DMS 273 (cell line): Measurements from ENCODE around the gene IQCC.

ENCODE experiments used
- DNase-seq: peaks from one replicate; lab custom pipeline; 2025; ENCODE audit not compliant: unreplicated experiment; lab: John Stamatoyannopoulos, UW

The IQCC gene

DNA sequence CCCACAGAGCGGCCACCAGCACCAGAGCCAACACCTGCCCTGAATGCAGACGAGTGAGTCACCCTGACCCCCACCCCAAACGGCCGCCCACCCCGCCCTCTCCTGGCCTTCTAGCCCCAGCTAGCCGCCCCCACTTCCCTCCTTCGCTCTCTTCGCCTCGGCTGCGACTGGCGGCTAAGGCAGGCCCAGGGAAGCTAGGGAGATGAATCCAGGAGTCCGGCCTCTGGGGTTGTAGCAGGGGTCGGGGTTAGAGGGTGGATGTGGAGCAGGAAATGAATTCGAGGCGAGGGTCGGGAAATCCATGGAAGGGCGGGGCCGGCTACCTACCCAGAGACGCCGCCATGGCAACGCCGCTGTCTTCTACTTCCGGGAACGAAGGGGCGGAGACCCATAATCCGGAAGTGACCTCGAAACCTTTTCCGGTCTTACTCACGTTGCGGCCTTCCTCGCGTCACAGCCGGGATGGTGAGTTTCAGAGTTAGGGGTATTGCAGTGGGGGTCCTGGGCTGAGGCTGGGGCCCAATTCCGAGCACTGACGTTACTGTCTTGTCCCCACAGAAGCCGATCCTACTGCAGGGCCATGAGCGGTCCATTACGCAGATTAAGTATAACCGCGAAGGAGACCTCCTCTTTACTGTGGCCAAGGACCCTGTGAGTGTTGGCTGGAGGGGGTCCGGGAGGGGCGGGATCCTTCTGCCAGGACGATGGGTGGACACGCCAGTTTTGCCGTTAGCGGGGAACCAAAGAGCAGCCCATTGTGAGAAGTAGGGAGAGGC lies 16.7 kb downstream of the IQCC start, which contains the start of the genes EIF3I and TMEM234:
Gene EIF3I, plus strand, starts transcription at position 428 of the 776 bp plus-strand sequence. Its CDS starts 35 bp downstream, at position 463.
Gene TMEM234, minus strand, starts transcription at position 374 of the 776 bp plus-strand sequence. Its CDS starts 31 bp downstream, at position 343.
- DNase-seq: peak; percentile 97

DNA sequence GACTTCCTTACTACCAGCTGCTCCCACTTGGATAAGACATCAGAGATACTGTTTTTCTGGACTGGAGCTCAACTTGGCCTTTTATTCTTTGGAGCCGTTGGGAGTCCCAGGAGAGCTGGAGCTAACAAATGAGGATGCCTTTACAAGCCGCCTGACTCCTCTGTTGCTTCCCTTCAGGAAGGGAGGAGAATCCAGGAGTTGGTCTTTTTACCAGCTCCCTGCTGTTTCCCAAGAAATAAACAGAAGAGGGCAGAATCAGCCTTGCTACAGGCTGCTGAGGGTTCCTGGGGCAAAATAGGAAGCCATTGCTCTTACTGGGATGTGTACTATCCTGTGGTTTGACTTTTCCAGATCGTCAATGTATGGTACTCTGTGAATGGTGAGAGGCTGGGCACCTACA lies 18.2 kb downstream of the IQCC start:
- DNase-seq: no peak

DNA sequence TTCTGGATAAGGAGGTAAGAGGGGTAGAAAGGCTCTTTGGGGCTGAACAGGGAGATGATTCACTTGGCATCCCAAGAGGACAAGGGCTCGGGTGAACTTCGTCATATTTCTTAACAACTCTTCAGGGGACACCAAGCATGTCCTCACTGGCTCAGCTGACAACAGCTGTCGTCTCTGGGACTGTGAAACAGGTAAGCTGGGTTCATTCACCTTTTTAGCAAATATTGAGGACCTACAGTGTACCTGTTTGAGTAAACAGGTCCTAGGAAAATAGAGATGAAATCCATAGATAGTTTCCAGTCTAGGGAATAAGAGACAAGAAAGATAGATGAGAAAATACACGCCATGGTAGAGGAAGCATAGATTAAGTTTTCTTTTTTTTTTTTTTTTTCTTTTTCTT lies 18.8 kb downstream of the IQCC start:
- no peak for DNase-seq

GRCh38 chr1:32228771-32229170 lies 23.3 kb downstream of the IQCC start:
- DNase-seq: no peak

GRCh38 chr1:32231843-32232432 lies 26.5 kb downstream of the IQCC start:
- no peak for DNase-seq

GRCh38 chr1:32232558-32233304 lies 27.3 kb downstream of the IQCC start:
- peak; percentile 69 for DNase-seq

DNA sequence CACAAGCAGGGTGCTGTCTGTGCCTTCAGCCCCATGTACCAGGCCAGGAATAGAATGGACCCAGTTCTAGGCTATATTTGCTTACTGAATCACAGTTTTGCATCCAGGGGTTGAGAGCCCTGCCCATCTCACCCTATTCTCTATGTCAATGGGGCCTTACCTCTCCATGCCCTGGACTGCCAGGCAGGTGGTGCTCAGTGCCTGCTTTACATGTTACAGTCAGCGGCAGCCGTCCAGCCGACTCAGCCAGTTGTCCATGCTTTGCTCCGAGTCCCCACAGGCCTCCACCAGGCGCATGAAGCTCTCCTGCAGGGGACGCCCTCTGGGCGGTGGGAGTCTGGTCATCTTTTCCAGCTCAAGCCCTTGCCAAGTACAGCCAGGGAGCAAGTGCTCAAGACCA lies 29.3 kb downstream of the IQCC start:
- no peak for DNase-seq

- peak; percentile 30 for DNase-seq
Measured at GRCh38 chr1:32239337-32239736, 33.9 kb downstream of the IQCC start.

DNA sequence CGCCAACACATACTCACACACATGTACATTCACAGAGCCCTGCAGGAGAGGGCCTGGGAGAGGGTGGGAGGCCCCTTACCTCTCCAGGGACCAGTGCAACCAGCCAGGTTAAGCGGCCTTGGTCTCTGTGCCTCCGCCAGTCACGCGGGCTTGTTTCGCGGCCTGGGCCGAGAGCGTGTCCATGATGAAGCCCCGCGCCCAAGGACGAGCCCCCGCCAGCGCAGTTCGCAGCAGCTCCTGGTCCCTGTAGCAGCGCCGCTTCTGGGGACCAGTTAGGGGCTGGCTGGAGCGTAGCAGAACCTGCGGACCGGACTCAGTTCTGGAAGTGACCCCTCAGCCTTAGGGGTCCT lies 34.3 kb downstream of the IQCC start:
- DNase-seq: no peak

- DNase-seq: peak; percentile 85
Measured at GRCh38 chr1:32240140-32240951, 34.9 kb downstream of the IQCC start.

GRCh38 chr1:32241001-32241763 lies 35.7 kb downstream of the IQCC start:
- DNase-seq: peak; percentile 89

DNA sequence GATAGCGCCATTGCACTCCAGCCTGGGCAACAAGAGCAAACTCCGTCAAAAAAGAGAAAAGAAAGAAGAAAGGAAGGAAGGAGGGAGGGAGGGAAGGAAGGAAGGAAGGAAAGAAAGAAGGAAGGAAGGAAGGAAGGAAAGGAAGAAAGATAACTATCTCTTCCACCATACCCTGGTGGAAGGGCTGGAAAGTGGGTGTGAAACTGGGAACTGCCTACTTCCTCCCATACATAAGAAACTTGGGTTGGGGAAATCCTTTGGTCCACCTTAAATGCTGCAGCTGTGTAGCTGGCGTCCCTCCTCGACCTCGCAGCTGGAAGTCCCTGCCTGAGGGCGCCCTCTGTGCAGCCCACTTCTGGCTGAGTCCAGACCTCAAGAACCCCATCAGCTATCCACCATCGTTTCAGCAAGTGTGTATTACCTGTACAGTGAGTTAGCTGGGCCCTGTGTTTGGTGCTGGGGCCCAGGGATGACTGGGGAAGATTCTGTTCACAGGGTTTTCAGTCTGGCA lies 36.9 kb downstream of the IQCC start:
- peak; percentile 44 for DNase-seq

GRCh38 chr1:32246888-32247273 lies 41.4 kb downstream of the IQCC start, which contains the start of gene FAM167B:
Gene FAM167B, plus strand, starts transcription at chr1:32247222. Its CDS starts 200 bp downstream, at chr1:32247422.
- DNase-seq: no peak

GRCh38 chr1:32247452-32247851 lies 42.0 kb downstream of the IQCC start:
- DNase-seq: no peak

GRCh38 chr1:32247983-32248889 lies 42.8 kb downstream of the IQCC start:
- peak; percentile 94 for DNase-seq

GRCh38 chr1:32249831-32250525 lies 44.5 kb downstream of the IQCC start:
- DNase-seq: no peak

GRCh38 chr1:32250893-32251716 lies 45.6 kb downstream of the IQCC start, which contains the start of gene LCK:
Gene LCK, plus strand, starts transcription at chr1:32251265. Its CDS starts 23,065 bp downstream, at chr1:32274330.
- DNase-seq: no peak
